ENCODE measurements around the gene LRFN2. TPM values are rescaled to one million over a fixed set of nuclear protein-coding genes. Genes with fewer than 3 reads are reported as not detected.

LRFN2 gene
- total and polyA plus RNA-seq, 4 donors: under 0.01 to 0.01 TPM; not detected in 2

GRCh38 chr6:40369891-40370290, 217.3 kb downstream of the LRFN2 start (continued):
- no peak for TF ChIP-seq REST (IDR thresholded peaks at IDR 0.05)
- no peak for TF ChIP-seq FOXA2 (IDR thresholded peaks at IDR 0.05)

GRCh38 chr6:40369042-40369441, 218.1 kb downstream of the LRFN2 start:
- H3K9ac ChIP-seq (ENCODE audit: low read depth in 1 of 2, low read length in 2 of 2): no peak overlapping the region
- 58% methylated on average over 2 of the region's 2 CpGs for WGBS
- TF ChIP-seq HNF4G (IDR thresholded peaks at IDR 0.05) (no peak), HNF4A (conservative IDR thresholded peaks at IDR 0.05) (no peak), RAD21 (IDR thresholded peaks at IDR 0.05) (no peak), RXRA (IDR thresholded peaks at IDR 0.05) (no peak), REST (IDR thresholded peaks at IDR 0.05) (no peak), FOXA1 (IDR thresholded peaks at IDR 0.05) (no peak), JUND (IDR thresholded peaks at IDR 0.05) (no peak), CTCF (IDR thresholded peaks at IDR 0.05; ENCODE audit: low read depth, low read length, missing input control) (no peak), EGR1 (IDR thresholded peaks at IDR 0.05; ENCODE audit: low read depth in 2 of 2) (no peak), TAF1 (conservative IDR thresholded peaks at IDR 0.05) (no peak), FOXA2 (IDR thresholded peaks at IDR 0.05) (no peak), YY1 (IDR thresholded peaks at IDR 0.05) (no peak)

GRCh38 chr6:40362859-40363258, 224.3 kb downstream of the LRFN2 start:
- no peak for DNase-seq (ENCODE audit: low spot score)
- peaks cover 0 to 4% (median 0%) of the 10 kb centered on the region in 4 donors for H3K27me3 ChIP-seq (ENCODE audit: control insufficient read depth in 4 of 4, insufficient read depth in 4 of 4, low read length in 3 of 4)
- H3K36me3 ChIP-seq (ENCODE audit: control insufficient read depth in 4 of 4, insufficient read depth in 3 of 4, low read depth in 1 of 4, low read length in 3 of 4): no peaks in the 10 kb centered on the region
- peaks cover 0 to 6% (median 0%) of the 10 kb centered on the region in 4 donors for H3K9me3 ChIP-seq (ENCODE audit: control insufficient read depth in 4 of 4, low read length in 3 of 4)
- no peak overlapping the region for H3K27ac ChIP-seq (ENCODE audit: low read depth in 1 of 2, low read length in 2 of 2)
- H3K9ac ChIP-seq (ENCODE audit: low read depth in 1 of 2, low read length in 2 of 2): no peak overlapping the region
- 88% methylated on average over 4 of the region's 4 CpGs for WGBS
- no peak overlapping the region for H3K4me3 ChIP-seq (ENCODE audit: low read depth in 1 of 3, low read length in 3 of 3)
- H3K4me1 ChIP-seq (ENCODE audit: control insufficient read depth in 4 of 4, insufficient read depth in 4 of 4, low read length in 3 of 4): no peaks in the 10 kb centered on the region
- TF ChIP-seq MAX (IDR thresholded peaks at IDR 0.05): no peak
- no peak for TF ChIP-seq GABPA (IDR thresholded peaks at IDR 0.05 in 1 of 2, conservative IDR thresholded peaks at IDR 0.05 in 1 of 2)
- TF ChIP-seq FOXA2 (IDR thresholded peaks at IDR 0.05): no peak
- TF ChIP-seq RAD21 (IDR thresholded peaks at IDR 0.05): no peak
- TF ChIP-seq CTCF (IDR thresholded peaks at IDR 0.05; ENCODE audit: low read depth, low read length, missing input control): no peak
- no peak for TF ChIP-seq FOXA1 (IDR thresholded peaks at IDR 0.05)
- TF ChIP-seq ZBTB33 (IDR thresholded peaks at IDR 0.05): no peak
- TF ChIP-seq TAF1 (conservative IDR thresholded peaks at IDR 0.05): no peak
- no peak for TF ChIP-seq SP1 (IDR thresholded peaks at IDR 0.05)
- TF ChIP-seq YY1 (IDR thresholded peaks at IDR 0.05): no peak

More at GRCh38 chr6:40369042-40369441, 218.1 kb downstream of the LRFN2 start:
- no peak for DNase-seq (ENCODE audit: low spot score)
- H3K36me3 ChIP-seq (ENCODE audit: control insufficient read depth in 4 of 4, insufficient read depth in 3 of 4, low read depth in 1 of 4, low read length in 3 of 4): no peaks in the 10 kb centered on the region
- H3K4me3 ChIP-seq (ENCODE audit: low read depth in 1 of 3, low read length in 3 of 3): no peak overlapping the region
- H3K4me1 ChIP-seq (ENCODE audit: control insufficient read depth in 4 of 4, insufficient read depth in 4 of 4, low read length in 3 of 4): no peaks in the 10 kb centered on the region
- H3K27me3 ChIP-seq (ENCODE audit: control insufficient read depth in 4 of 4, insufficient read depth in 4 of 4, low read length in 3 of 4): no peaks in the 10 kb centered on the region
- peaks cover 0 to 6% (median 0%) of the 10 kb centered on the region in 4 donors for H3K9me3 ChIP-seq (ENCODE audit: control insufficient read depth in 4 of 4, low read length in 3 of 4)
- H3K27ac ChIP-seq (ENCODE audit: low read depth in 1 of 2, low read length in 2 of 2): no peak overlapping the region
